CD4-positive, CD25-positive, alpha-beta regulatory T cell (primary cell): ENCODE measurements around the gene KCNQ5. TPM values are rescaled to one million over a fixed set of nuclear protein-coding genes. Genes with fewer than 3 reads are reported as not detected.

Experiments used
- ATAC-seq, 2 donors: fragments of 150-1000 bp; cut with Tn5 transposase; one replicate each; pipeline ENCODE4 v1.10.0; 2021; ENCODE audit warnings: low read depth in 2 of 2, moderate number of reproducible peaks in 2 of 2, moderate library complexity in 1 of 2
- DNase-seq, 3 donors: peaks; one replicate each; pipeline versions ENCODE4 v3.0.0 to v3.0.0-alpha.2; 2012 to 2022; ENCODE audit warnings: mixed read lengths in 1 of 3
- H3K27ac ChIP-seq: one replicate; pipeline ENCODE4 v1.7.0; 2013; ENCODE audit warnings: mild to moderate bottlenecking, low read length; ENCODE audit not compliant: insufficient read depth, poor library complexity, severe bottlenecking
- H3K27me3 ChIP-seq: one replicate; pipeline ENCODE4 v1.7.0; 2013; ENCODE audit warnings: low read length; ENCODE audit not compliant: control insufficient read depth, insufficient read depth
- H3K36me3 ChIP-seq: one replicate; pipeline ENCODE4 v1.7.0; 2013; ENCODE audit warnings: mild to moderate bottlenecking, low read length, moderate library complexity; ENCODE audit not compliant: control insufficient read depth, insufficient read depth
- H3K4me1 ChIP-seq: 2 replicates; pipeline ENCODE4 v1.7.0; 2013; ENCODE audit warnings: mild to moderate bottlenecking, low read length; ENCODE audit not compliant: insufficient read depth, control insufficient read depth, poor library complexity, severe bottlenecking
- H3K4me3 ChIP-seq: one replicate; pipeline ENCODE4 v1.7.0; 2013; ENCODE audit warnings: low read depth, mild to moderate bottlenecking, low read length, moderate library complexity
- H3K9me3 ChIP-seq, 2 experiments: 1 replicate in 1 of 2; 2 replicates in 1 of 2; pipeline ENCODE4 v1.7.0; 2013; ENCODE audit warnings: low read length in 2 of 2, mild to moderate bottlenecking in 1 of 2, moderate library complexity in 1 of 2; ENCODE audit not compliant: control insufficient read depth in 2 of 2
- H3K27ac Mint-ChIP-seq, 3 donors: one replicate each; pipeline ENCODE4 v1.8.0; 2020 to 2022; ENCODE audit warnings: mild to moderate bottlenecking in 3 of 3, mixed read lengths in 3 of 3, moderate library complexity in 2 of 3
- H3K27me3 Mint-ChIP-seq: one replicate; pipeline ENCODE4 v1.8.0; 2022; ENCODE audit warnings: mild to moderate bottlenecking, mixed read lengths
- H3K36me3 Mint-ChIP-seq: one replicate; pipeline ENCODE4 v1.8.0; 2020; ENCODE audit warnings: mixed read lengths
- H3K4me1 Mint-ChIP-seq, 4 donors: one replicate each; pipeline ENCODE4 v1.8.0; 2020 to 2022; ENCODE audit warnings: mixed read lengths in 4 of 4, mild to moderate bottlenecking in 1 of 4
- H3K4me3 Mint-ChIP-seq, 4 donors: one replicate each; pipeline ENCODE4 v1.8.0; 2020 to 2022; ENCODE audit warnings: mild to moderate bottlenecking in 4 of 4, mixed read lengths in 4 of 4, moderate library complexity in 3 of 4
- H3K9me3 Mint-ChIP-seq, 7 donors: one replicate each; pipeline ENCODE4 v1.8.0; 2020 to 2022; ENCODE audit warnings: mixed read lengths in 7 of 7, mild to moderate bottlenecking in 3 of 7, moderate library complexity in 2 of 7
- polyA plus RNA-seq, 4 donors: library from polyadenylated mRNA; unstranded; fragments of 300-500 nt; fragmentation: Illumina TruSeq; gene quantifications; one replicate each; pipeline ENCODE4 v1.2.3, GENCODE V29; 2021
- total RNA-seq: library from RNA; stranded (reverse); gene quantifications from one replicate; pipeline ENCODE4 v1.2.3, GENCODE V29; 2022

KCNQ5 gene
- total and polyA plus RNA-seq, 5 donors from 2014 or later = 0.45 to 2.5 (median 1.8) TPM

DNA sequence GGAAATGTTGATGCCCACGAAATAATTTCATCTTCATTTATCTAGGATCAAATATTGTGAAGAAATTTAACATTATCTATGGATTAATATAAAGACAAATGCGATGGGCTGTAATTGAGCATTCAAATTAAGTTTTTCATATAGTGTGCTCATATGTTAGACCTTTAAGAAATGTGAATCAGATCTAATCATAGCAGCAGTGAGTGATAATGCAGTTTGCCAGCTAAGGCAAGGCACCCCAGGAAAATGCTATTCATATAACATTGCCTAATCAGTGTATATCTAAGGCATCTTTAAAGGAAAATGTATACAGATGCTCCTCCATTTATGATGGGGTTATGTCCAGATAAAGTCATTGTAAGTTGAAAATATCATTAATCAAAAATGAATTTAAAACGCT, 135.2 kb downstream of the KCNQ5 start:
- H3K4me3 Mint-ChIP-seq = no peak overlapping the region
- H3K27me3 Mint-ChIP-seq = no peaks in the 10 kb centered on the region
- no peak for ATAC-seq
- Histone ChIP-seq H3K36me3 (no peaks in the 10 kb centered on the region), H3K27me3 (no peaks in the 10 kb centered on the region), H3K27ac (no peak overlapping the region), H3K4me3 (no peak overlapping the region), H3K9me3 (no peaks in the 10 kb centered on the region), H3K4me1 (no peaks in the 10 kb centered on the region)
- no peak overlapping the region for H3K27ac Mint-ChIP-seq
- no peaks in the 10 kb centered on the region for H3K36me3 Mint-ChIP-seq
- peaks cover 0 to 5% (median 0%) of the 10 kb centered on the region in 4 donors for H3K4me1 Mint-ChIP-seq
- DNase-seq = no peak
- H3K9me3 Mint-ChIP-seq = peaks cover 0 to 1% (median 0%) of the 10 kb centered on the region in 7 donors

DNA sequence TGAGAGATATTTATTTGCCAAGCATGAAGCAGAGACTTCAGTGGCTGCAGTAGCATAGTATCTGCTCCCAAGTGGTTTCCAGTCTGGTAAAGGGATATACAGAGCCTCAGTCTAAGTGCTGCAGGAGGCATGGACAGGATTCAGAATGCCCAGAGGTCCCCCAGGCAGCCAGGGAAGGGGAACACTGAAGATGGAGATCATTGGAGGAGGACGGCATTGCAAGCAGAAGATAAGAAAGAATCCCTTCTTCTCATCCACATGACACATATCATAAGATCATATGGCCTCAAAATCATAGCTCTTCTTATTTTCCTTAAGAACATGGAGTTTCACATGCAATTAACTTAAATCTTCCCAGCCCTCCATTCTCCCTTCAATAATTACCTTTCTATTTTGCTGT, 136.1 kb downstream of the KCNQ5 start:
- no peak overlapping the region for H3K4me3 ChIP-seq
- H3K27me3 ChIP-seq = no peaks in the 10 kb centered on the region
- H3K4me1 ChIP-seq = no peaks in the 10 kb centered on the region
- no peak for ATAC-seq
- H3K36me3 Mint-ChIP-seq = no peaks in the 10 kb centered on the region
- no peaks in the 10 kb centered on the region for H3K9me3 ChIP-seq
- no peak overlapping the region for H3K27ac Mint-ChIP-seq
- no peak for DNase-seq
- no peak overlapping the region for H3K4me3 Mint-ChIP-seq
- peaks cover 0 to 1% (median 0%) of the 10 kb centered on the region in 7 donors for H3K9me3 Mint-ChIP-seq
- H3K27ac ChIP-seq = no peak overlapping the region
- H3K27me3 Mint-ChIP-seq = no peaks in the 10 kb centered on the region
- no peaks in the 10 kb centered on the region for H3K36me3 ChIP-seq
- H3K4me1 Mint-ChIP-seq = peaks cover 0 to 3% (median 0%) of the 10 kb centered on the region in 4 donors

DNA sequence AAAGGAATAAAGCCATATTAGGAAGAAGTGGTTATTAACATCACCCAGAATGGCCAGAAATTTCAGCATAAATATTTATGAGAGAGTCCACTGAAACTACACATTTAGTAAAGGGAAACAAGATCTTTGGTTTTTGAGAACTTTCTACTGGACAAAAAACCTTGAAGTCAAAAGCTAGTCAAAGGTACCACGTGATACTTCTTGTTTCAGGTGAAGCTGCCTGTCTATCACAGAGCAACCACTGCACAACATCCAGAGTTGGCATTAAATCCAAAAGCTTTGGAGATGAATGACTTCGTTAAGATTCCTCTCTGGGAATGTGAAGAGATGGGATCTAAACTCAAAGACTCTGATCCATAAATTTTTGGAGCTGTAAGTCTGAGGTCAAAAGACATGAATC, 137.0 kb downstream of the KCNQ5 start:
- Mint-ChIP-seq H3K27me3 (no peaks in the 10 kb centered on the region), H3K36me3 (no peaks in the 10 kb centered on the region), H3K4me3 (no peak overlapping the region), H3K4me1 (peaks cover 0 to 3% (median 0%) of the 10 kb centered on the region in 4 donors), H3K9me3 (peaks cover 0 to 1% (median 0%) of the 10 kb centered on the region in 7 donors), H3K27ac (no peak overlapping the region)
- H3K27me3 ChIP-seq = no peaks in the 10 kb centered on the region
- H3K27ac ChIP-seq = no peak overlapping the region
- DNase-seq (no peak), ATAC-seq (no peak)
- H3K9me3 ChIP-seq = no peaks in the 10 kb centered on the region
- no peaks in the 10 kb centered on the region for H3K36me3 ChIP-seq
- H3K4me3 ChIP-seq = no peak overlapping the region
- no peaks in the 10 kb centered on the region for H3K4me1 ChIP-seq

DNA sequence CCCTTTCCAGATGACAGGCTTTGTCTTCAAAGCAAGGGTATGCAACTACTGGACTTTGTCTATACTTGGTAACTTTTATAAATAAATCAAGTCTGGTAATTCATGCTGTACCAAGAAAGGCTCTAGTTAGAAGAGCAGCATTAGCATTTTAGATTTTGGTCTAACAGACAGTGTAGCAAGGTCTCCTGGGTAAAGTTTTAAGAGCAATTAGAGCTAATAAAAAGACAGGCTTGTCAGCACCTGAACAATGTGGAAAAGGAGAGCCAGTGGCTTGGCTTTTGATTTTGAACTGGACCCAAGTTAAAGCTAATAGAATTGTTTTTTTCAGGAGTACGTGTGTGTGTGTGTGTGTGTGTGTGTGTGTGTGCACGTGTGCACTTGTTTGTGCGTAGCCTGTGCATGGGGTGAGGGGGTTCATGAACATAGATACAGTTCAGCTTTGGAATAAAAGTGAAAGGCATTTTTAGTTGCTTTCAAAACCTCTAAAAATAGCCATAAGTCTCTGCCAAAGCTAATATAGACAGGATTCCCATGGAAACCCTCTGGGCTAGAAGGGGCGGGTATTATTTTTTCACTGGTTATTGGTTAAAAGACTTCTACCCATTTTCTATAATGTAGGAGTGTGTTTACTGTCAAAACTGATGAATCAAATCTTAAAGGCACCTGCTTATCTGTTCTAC, 138.4 kb downstream of the KCNQ5 start:
- no peak for ATAC-seq
- Histone ChIP-seq H3K4me3 (no peak overlapping the region), H3K4me1 (no peaks in the 10 kb centered on the region), H3K27ac (no peak overlapping the region), H3K27me3 (no peaks in the 10 kb centered on the region), H3K9me3 (no peaks in the 10 kb centered on the region), H3K36me3 (no peaks in the 10 kb centered on the region)
- Mint-ChIP-seq H3K27ac (no peak overlapping the region), H3K4me3 (no peak overlapping the region), H3K36me3 (no peaks in the 10 kb centered on the region), H3K4me1 (peaks cover 0 to 6% (median 0%) of the 10 kb centered on the region in 4 donors), H3K9me3 (no peaks in the 10 kb centered on the region), H3K27me3 (no peaks in the 10 kb centered on the region)
- no peak for DNase-seq

DNA sequence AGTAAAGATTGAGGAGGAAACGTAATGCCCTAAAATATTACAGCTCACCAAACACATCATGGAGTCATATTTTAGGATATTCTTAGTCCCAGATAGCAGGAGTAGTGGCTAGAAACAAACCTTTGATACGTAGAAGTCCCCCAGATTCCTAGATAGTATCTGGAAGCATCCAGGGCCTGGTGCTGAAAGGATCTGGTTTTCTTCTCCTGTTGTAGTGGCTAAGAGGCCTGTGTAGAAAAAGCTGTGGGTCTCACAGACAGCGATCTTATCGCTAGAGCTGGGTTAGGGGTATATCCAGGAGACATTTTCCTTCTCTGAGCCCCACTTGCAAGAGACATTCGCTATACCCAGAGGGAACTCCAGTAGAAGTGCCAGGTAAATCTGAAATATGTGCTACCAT, 139.9 kb downstream of the KCNQ5 start:
- ATAC-seq = no peak
- no peak overlapping the region for H3K27ac Mint-ChIP-seq

DNA sequence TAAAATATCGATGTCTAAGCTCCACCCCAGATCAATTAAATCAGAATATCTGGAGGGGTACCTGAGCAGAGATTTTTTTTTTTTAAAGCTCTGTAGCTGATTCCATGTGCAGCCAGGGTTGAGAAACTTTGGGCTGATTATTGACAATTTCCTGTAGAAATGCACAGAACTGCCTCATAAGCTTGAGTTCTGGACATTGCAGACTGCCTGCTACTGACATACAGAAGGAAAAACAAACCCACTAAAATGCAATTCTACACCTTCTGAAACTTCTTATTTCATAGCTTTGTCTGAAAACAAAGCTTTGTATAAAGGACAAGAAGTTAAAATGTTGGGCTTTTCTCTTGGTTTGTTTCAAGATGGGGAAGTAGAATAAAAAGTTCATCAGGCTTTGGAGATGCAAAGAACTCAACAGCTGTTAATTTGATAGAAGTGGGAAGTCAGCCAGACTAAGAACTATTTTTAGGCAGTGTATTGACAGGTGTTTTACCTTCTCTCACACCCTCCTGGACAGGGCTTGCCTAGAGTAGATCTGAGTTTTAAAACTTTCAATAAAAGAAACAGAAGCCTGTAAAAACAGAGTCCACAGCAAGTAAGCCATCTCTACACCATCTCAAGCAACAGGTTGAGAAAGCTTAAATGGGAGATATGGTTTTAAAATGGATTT, 147.7 kb downstream of the KCNQ5 start:
- H3K4me3 Mint-ChIP-seq = no peak overlapping the region
- Histone ChIP-seq H3K27ac (no peak overlapping the region), H3K9me3 (no peaks in the 10 kb centered on the region), H3K27me3 (no peaks in the 10 kb centered on the region), H3K4me1 (no peaks in the 10 kb centered on the region), H3K36me3 (no peaks in the 10 kb centered on the region), H3K4me3 (no peak overlapping the region)
- ATAC-seq (no peak), DNase-seq (no peak)
- peaks cover 0 to 2% (median 0%) of the 10 kb centered on the region in 4 donors for H3K4me1 Mint-ChIP-seq
- H3K27me3 Mint-ChIP-seq = no peaks in the 10 kb centered on the region
- H3K36me3 Mint-ChIP-seq = no peaks in the 10 kb centered on the region
- peaks cover 0 to 2% (median 0%) of the 10 kb centered on the region in 7 donors for H3K9me3 Mint-ChIP-seq
- H3K27ac Mint-ChIP-seq = no peak overlapping the region

More for the DNA sequence above, 139.9 kb downstream of the KCNQ5 start:
- no peaks in the 10 kb centered on the region for H3K36me3 Mint-ChIP-seq
- Histone ChIP-seq H3K4me1 (no peaks in the 10 kb centered on the region), H3K27ac (no peak overlapping the region), H3K27me3 (no peaks in the 10 kb centered on the region), H3K4me3 (no peak overlapping the region), H3K9me3 (no peaks in the 10 kb centered on the region), H3K36me3 (no peaks in the 10 kb centered on the region)
- no peak for DNase-seq
- peaks cover 0 to 2% (median 0%) of the 10 kb centered on the region in 4 donors for H3K4me1 Mint-ChIP-seq
- H3K4me3 Mint-ChIP-seq = no peak overlapping the region
- H3K27me3 Mint-ChIP-seq = no peaks in the 10 kb centered on the region
- no peaks in the 10 kb centered on the region for H3K9me3 Mint-ChIP-seq

DNA sequence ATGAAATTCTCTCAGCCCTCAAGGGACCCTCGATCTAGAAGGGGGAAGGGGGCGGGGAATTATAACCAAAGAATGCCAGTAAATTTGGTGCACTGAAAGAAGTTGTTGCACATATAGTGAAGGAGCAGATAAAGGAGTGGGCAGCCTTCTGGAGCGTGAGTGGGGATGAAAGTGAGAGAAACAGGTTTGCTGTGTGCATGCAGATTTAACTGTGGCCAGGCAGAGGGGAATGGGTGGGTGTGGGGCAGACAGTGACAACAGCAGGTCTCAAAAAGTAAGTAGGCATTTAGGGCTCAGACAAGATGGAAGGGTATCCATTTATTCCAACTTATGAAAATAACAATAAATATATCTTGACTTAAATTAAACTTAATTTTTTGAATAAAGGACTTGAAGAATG, 149.1 kb downstream of the KCNQ5 start:
- Histone ChIP-seq H3K4me1 (no peaks in the 10 kb centered on the region), H3K27ac (no peak overlapping the region), H3K9me3 (no peaks in the 10 kb centered on the region), H3K4me3 (no peak overlapping the region), H3K36me3 (no peaks in the 10 kb centered on the region), H3K27me3 (no peaks in the 10 kb centered on the region)
- peaks cover 0 to 2% (median 0%) of the 10 kb centered on the region in 7 donors for H3K9me3 Mint-ChIP-seq
- no peaks in the 10 kb centered on the region for H3K27me3 Mint-ChIP-seq
- no peaks in the 10 kb centered on the region for H3K4me1 Mint-ChIP-seq
- no peak overlapping the region for H3K4me3 Mint-ChIP-seq
- H3K27ac Mint-ChIP-seq = no peak overlapping the region
- DNase-seq = no peak
- no peaks in the 10 kb centered on the region for H3K36me3 Mint-ChIP-seq
- ATAC-seq = no peak

DNA sequence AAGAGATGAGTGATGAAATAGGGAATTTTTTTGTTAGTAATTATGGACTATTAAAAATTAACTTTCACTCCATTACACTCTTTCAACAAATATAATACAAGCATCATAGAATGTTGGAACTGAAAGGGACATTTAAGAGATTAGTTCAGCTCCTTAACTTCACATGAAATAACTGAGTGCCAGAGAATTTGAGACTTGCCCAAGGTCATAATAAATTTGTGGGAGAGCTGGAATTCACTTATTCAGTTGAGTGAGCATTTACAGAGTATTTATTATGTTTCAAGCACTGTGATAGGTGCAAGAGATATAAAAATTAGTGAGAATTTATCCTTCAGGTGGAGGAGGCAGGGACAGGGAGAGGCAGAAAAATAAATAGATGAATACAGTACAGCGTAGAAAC, 154.6 kb downstream of the KCNQ5 start:
- Mint-ChIP-seq H3K4me3 (no peak overlapping the region), H3K27ac (no peak overlapping the region)

More for the DNA sequence above, 154.6 kb downstream of the KCNQ5 start:
- H3K36me3 ChIP-seq = no peaks in the 10 kb centered on the region
- no peak overlapping the region for H3K4me3 ChIP-seq
- no peaks in the 10 kb centered on the region for H3K27me3 ChIP-seq
- no peaks in the 10 kb centered on the region for H3K4me1 Mint-ChIP-seq
- no peaks in the 10 kb centered on the region for H3K9me3 ChIP-seq
- DNase-seq (no peak), ATAC-seq (no peak)
- no peaks in the 10 kb centered on the region for H3K36me3 Mint-ChIP-seq
- H3K4me1 ChIP-seq = no peaks in the 10 kb centered on the region
- no peak overlapping the region for H3K27ac ChIP-seq
- H3K9me3 Mint-ChIP-seq = peaks cover 0 to 2% (median 0%) of the 10 kb centered on the region in 7 donors
- no peaks in the 10 kb centered on the region for H3K27me3 Mint-ChIP-seq
